ENCODE data around the gene IGFBP5.

GRCh38 chr2:216727346-216728122 lies 32.2 kb upstream of the IGFBP5 start:
- TF ChIP-seq CTCF (IDR thresholded peaks at IDR 0.05; ENCODE audit: poor library complexity) (no peak), EZH2 (IDR thresholded peaks at IDR 0.05; ENCODE audit: borderline replicate concordance) (no peak)
